ENCODE measurements around the gene SLC12A8.

The SLC12A8 gene

GRCh38 chr3:125146626-125147490, 65.7 kb downstream of the SLC12A8 start:
- ChIA-PET POLR2A (no interaction called here), CTCF (interaction anchor here (1.8 to 2.3 kb wide), 3 partner anchors 10 to 27 kb away, joined by 5 to 10 read pairs (median 6); no protein-coding TSS in a partner anchor)
- DNase-seq (ENCODE audit: extremely low spot score), result peak; percentile 35
- no peak for TF ChIP-seq CTCF (IDR thresholded peaks at IDR 0.05; ENCODE audit: control extremely low read depth, extremely low read depth, low read depth, missing control alignments)

GRCh38 chr3:125145751-125146475, 66.6 kb downstream of the SLC12A8 start:
- ChIA-PET POLR2A (no interaction called here), CTCF (interaction anchor here (1.5 to 2.3 kb wide), 4 partner anchors 9 to 26 kb away, joined by 3 to 10 read pairs (median 6); no protein-coding TSS in a partner anchor)
- TF ChIP-seq CTCF (IDR thresholded peaks at IDR 0.05; ENCODE audit: control extremely low read depth, extremely low read depth, low read depth, missing control alignments), result no peak
- peak; percentile 45 for DNase-seq (ENCODE audit: extremely low spot score)

- DNase-seq (ENCODE audit: extremely low spot score), result no peak
- POLR2A ChIA-PET, result no interaction called here
- CTCF ChIA-PET, result interaction anchor here (1.3 to 2.3 kb wide), 9 partner anchors 8 to 441 kb away, joined by 3 to 6 read pairs (median 3); no protein-coding TSS in a partner anchor
- TF ChIP-seq CTCF (IDR thresholded peaks at IDR 0.05; ENCODE audit: control extremely low read depth, extremely low read depth, low read depth, missing control alignments), result no peak
Observed at GRCh38 chr3:125144653-125145314, 67.8 kb downstream of the SLC12A8 start.

GRCh38 chr3:125143982-125144652, 68.4 kb downstream of the SLC12A8 start:
- DNase-seq (ENCODE audit: extremely low spot score), result no peak
- CTCF ChIA-PET, result interaction anchor here (0.9 to 2.4 kb wide), 9 partner anchors 9 to 442 kb away, joined by 3 to 7 read pairs (median 3); no protein-coding TSS in a partner anchor
- POLR2A ChIA-PET, result no interaction called here
- TF ChIP-seq CTCF (IDR thresholded peaks at IDR 0.05; ENCODE audit: control extremely low read depth, extremely low read depth, low read depth, missing control alignments), result no peak

GRCh38 chr3:125143538-125143937, 69.0 kb downstream of the SLC12A8 start:
- no peak for TF ChIP-seq CTCF (IDR thresholded peaks at IDR 0.05; ENCODE audit: control extremely low read depth, extremely low read depth, low read depth, missing control alignments)
- DNase-seq (ENCODE audit: extremely low spot score), result no peak
- POLR2A ChIA-PET, result no interaction called here
- CTCF ChIA-PET, result interaction anchor here (0.9 to 2.4 kb wide), 6 partner anchors 10 to 443 kb away, joined by 3 to 7 read pairs (median 3); no protein-coding TSS in a partner anchor
